ENCODE results near the gene RFX1.
"Not testable (repeated sequence)": the region's sequence is repeated elsewhere in the genome, so short reads cannot be mapped to it uniquely, and the experiment has no call there.

RFX1 gene

GRCh38 chr19:14026652-14027192 is 20.6 kb upstream of the RFX1 start:
- DNase-seq: not testable (repeated sequence)

- peak; percentile 70 for DNase-seq
Measured at GRCh38 chr19:14023404-14024235, 17.5 kb upstream of the RFX1 start.

GRCh38 chr19:14022469-14022868 is 16.3 kb upstream of the RFX1 start:
- DNase-seq: peak; percentile 16

GRCh38 chr19:14021474-14021873 is 15.4 kb upstream of the RFX1 start:
- no peak for DNase-seq

GRCh38 chr19:14019739-14020138 is 13.6 kb upstream of the RFX1 start:
- not testable (repeated sequence) for DNase-seq

GRCh38 chr19:14019100-14019499 is 13.0 kb upstream of the RFX1 start:
- DNase-seq: no peak

GRCh38 chr19:14015524-14016035 is 9.5 kb upstream of the RFX1 start:
- DNase-seq: no peak

GRCh38 chr19:14012378-14012915 is 6.3 kb upstream of the RFX1 start:
- DNase-seq: no peak

GRCh38 chr19:14006766-14007562 is 844 bp upstream of the RFX1 start:
- no peak for DNase-seq

- DNase-seq: peak; percentile 72
Measured at GRCh38 chr19:14005349-14006084, 603 bp downstream of the RFX1 start.

GRCh38 chr19:14004619-14005348 is 1.3 kb downstream of the RFX1 start:
- DNase-seq: no peak

GRCh38 chr19:14003251-14004055 is 2.7 kb downstream of the RFX1 start:
- DNase-seq: no peak

GRCh38 chr19:14002571-14003250 is 3.4 kb downstream of the RFX1 start:
- no peak for DNase-seq

GRCh38 chr19:14000691-14001375 is 5.3 kb downstream of the RFX1 start:
- DNase-seq: no peak

GRCh38 chr19:13999085-13999484 is 7.0 kb downstream of the RFX1 start:
- no peak for DNase-seq

GRCh38 chr19:13998426-13998825 is 7.7 kb downstream of the RFX1 start:
- no peak for DNase-seq

- no peak for DNase-seq
Measured at GRCh38 chr19:13997631-13997962, 8.5 kb downstream of the RFX1 start.

GRCh38 chr19:13996928-13997630 is 9.0 kb downstream of the RFX1 start:
- DNase-seq: no peak
